ENCODE measurements around the gene DHRS13. TPM values are rescaled to one million over a fixed set of nuclear protein-coding genes. Genes with fewer than 3 reads are reported as not detected.
A peak's percentile ranks its signal among the peaks of the same experiment; 100 is the strongest.

DHRS13 gene
- total RNA-seq, 1 experiment from 2014 or later = 28.5 TPM

DNA sequence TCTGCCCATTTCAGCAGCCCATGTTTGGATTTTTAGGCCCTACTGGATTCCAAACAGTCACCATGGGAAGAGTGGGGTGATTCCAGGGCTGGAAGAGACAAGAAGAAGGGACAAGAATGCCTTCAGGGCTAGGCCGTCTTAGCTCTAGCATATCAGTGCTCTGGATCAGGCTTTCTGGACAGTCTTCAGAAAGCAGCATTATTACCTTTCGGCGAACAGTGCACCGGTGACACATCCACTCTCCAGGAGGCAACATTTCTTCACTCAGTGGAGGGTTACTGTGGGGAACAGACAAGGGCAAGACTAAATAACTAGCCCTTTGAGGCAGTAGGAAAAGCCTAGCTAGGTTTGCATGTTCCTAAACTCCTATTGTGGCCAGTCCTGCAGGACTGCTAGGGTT is 23.9 kb upstream of the DHRS13 start (continued):
- TF ChIP-seq SOX15 (CRISPR knock-in tag; IDR thresholded peaks at IDR 0.05) = no peak
- TF ChIP-seq ATF6 (CRISPR knock-in tag; IDR thresholded peaks at IDR 0.05) = no peak
- TF ChIP-seq SMAD4 (CRISPR knock-in tag; IDR thresholded peaks at IDR 0.05) = no peak
- TF ChIP-seq ZNF396 (CRISPR knock-in tag; IDR thresholded peaks at IDR 0.05; ENCODE audit: borderline replicate concordance) = no peak
- TF ChIP-seq, protein P1, sequence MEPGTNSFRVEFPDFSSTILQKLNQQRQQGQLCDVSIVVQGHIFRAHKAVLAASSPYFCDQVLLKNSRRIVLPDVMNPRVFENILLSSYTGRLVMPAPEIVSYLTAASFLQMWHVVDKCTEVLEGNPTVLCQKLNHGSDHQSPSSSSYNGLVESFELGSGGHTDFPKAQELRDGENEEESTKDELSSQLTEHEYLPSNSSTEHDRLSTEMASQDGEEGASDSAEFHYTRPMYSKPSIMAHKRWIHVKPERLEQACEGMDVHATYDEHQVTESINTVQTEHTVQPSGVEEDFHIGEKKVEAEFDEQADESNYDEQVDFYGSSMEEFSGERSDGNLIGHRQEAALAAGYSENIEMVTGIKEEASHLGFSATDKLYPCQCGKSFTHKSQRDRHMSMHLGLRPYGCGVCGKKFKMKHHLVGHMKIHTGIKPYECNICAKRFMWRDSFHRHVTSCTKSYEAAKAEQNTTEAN (CRISPR knock-in tag; IDR thresholded peaks at IDR 0.05) = no peak
- no peak for TF ChIP-seq TCF7 (CRISPR knock-in tag; IDR thresholded peaks at IDR 0.05; ENCODE audit: low read depth)
- no peak for TF ChIP-seq CTCF (IDR thresholded peaks at IDR 0.05)
- TF ChIP-seq SP1 (CRISPR knock-in tag; conservative IDR thresholded peaks at IDR 0.05) = no peak
- no peak for TF ChIP-seq GABPB1 (CRISPR knock-in tag; IDR thresholded peaks at IDR 0.05)

GRCh38 chr17:28926366-28926765 is 23.5 kb upstream of the DHRS13 start:
- Mint-ChIP-seq H3K27me3 (ENCODE audit: low read depth) (no peaks in the 10 kb centered on the region), H3K27ac (peak overlapping the region; percentile 67), H3K4me1 (0 out of 2 replicates have a peak, but pooled peaks cover 4% of the 10 kb centered on the region), H3K4me3 (no peak overlapping the region), H3K9me3 (no peaks in the 10 kb centered on the region), H3K36me3 (peaks cover 56% of the 10 kb centered on the region)
- TF ChIP-seq ZNF512 (CRISPR knock-in tag; IDR thresholded peaks at IDR 0.05; ENCODE audit: borderline replicate concordance) = no peak
- TF ChIP-seq RORB (CRISPR knock-in tag; IDR thresholded peaks at IDR 0.05) = no peak
- TF ChIP-seq ETV6 (CRISPR knock-in tag; IDR thresholded peaks at IDR 0.05) = no peak
- ChIA-PET CTCF (interaction anchor here (1.6 to 2.1 kb wide), 3 partner anchors 10 to 27 kb away, joined by 6 to 8 read pairs (median 6); no protein-coding TSS in a partner anchor), POLR2A (no interaction called here)
- DNase-seq (ENCODE audit: low spot score) (no peak), ATAC-seq (no peak)

DNA sequence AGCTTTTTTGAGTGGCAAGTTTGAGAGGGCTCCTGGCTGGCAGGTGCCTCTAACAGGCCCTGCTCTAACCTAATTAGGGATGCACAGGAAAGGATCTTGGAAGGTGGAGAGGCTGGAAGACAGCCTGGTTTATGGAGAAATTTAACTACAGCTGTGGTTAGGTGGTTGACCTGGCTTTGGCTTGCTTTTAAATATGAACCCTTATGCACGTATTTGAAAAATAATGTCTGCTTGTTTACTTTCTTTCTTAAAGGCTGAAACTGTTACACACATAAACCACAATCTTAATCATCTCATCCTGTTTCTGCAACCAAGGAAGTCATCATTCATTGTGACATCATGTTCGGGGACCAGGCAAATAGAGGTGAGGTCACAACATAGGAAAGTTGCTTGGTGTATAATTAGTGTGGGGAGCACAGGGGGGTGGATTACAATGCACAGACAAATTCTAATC is 23.1 kb upstream of the DHRS13 start:
- no peak for ATAC-seq
- POLR2A ChIA-PET = no interaction called here
- no peaks in the 10 kb centered on the region for H3K9me3 Mint-ChIP-seq
- peaks cover 60% of the 10 kb centered on the region for H3K36me3 Mint-ChIP-seq
- CTCF ChIA-PET = interaction anchor here (1.6 to 2.1 kb wide), 2 partner anchors 13 to 28 kb away, joined by 6 to 8 read pairs; no protein-coding TSS in a partner anchor
- no peak for DNase-seq (ENCODE audit: low spot score)
- H3K4me1 Mint-ChIP-seq = 0 out of 2 replicates have a peak, but pooled peaks cover 4% of the 10 kb centered on the region
- H3K27me3 Mint-ChIP-seq (ENCODE audit: low read depth) = no peaks in the 10 kb centered on the region
- peak overlapping the region; percentile 67 for H3K27ac Mint-ChIP-seq
- no peak overlapping the region for H3K4me3 Mint-ChIP-seq
- TF ChIP-seq OVOL2 (CRISPR knock-in tag; IDR thresholded peaks at IDR 0.05; ENCODE audit: borderline replicate concordance) (no peak), ZNF512 (CRISPR knock-in tag; IDR thresholded peaks at IDR 0.05; ENCODE audit: borderline replicate concordance) (no peak), ATF3 (CRISPR knock-in tag; conservative IDR thresholded peaks at IDR 0.05) (no peak), ZNF396 (CRISPR knock-in tag; IDR thresholded peaks at IDR 0.05; ENCODE audit: borderline replicate concordance) (no peak), ZNF138 (CRISPR knock-in tag; conservative IDR thresholded peaks at IDR 0.05) (no peak), CREM (CRISPR knock-in tag; IDR thresholded peaks at IDR 0.05) (no peak), ZNF263 (CRISPR knock-in tag; IDR thresholded peaks at IDR 0.05; ENCODE audit: low read depth) (no peak), NFYB (CRISPR knock-in tag; conservative IDR thresholded peaks at IDR 0.05; ENCODE audit: low read depth) (no peak), GABPB1 (CRISPR knock-in tag; IDR thresholded peaks at IDR 0.05) (no peak), MYBL2 (CRISPR knock-in tag; IDR thresholded peaks at IDR 0.05) (no peak), SMAD3 (CRISPR knock-in tag; IDR thresholded peaks at IDR 0.05; ENCODE audit: borderline replicate concordance) (no peak), NR2C2 (CRISPR knock-in tag; IDR thresholded peaks at IDR 0.05) (no peak)
- TF ChIP-seq, protein P2, sequence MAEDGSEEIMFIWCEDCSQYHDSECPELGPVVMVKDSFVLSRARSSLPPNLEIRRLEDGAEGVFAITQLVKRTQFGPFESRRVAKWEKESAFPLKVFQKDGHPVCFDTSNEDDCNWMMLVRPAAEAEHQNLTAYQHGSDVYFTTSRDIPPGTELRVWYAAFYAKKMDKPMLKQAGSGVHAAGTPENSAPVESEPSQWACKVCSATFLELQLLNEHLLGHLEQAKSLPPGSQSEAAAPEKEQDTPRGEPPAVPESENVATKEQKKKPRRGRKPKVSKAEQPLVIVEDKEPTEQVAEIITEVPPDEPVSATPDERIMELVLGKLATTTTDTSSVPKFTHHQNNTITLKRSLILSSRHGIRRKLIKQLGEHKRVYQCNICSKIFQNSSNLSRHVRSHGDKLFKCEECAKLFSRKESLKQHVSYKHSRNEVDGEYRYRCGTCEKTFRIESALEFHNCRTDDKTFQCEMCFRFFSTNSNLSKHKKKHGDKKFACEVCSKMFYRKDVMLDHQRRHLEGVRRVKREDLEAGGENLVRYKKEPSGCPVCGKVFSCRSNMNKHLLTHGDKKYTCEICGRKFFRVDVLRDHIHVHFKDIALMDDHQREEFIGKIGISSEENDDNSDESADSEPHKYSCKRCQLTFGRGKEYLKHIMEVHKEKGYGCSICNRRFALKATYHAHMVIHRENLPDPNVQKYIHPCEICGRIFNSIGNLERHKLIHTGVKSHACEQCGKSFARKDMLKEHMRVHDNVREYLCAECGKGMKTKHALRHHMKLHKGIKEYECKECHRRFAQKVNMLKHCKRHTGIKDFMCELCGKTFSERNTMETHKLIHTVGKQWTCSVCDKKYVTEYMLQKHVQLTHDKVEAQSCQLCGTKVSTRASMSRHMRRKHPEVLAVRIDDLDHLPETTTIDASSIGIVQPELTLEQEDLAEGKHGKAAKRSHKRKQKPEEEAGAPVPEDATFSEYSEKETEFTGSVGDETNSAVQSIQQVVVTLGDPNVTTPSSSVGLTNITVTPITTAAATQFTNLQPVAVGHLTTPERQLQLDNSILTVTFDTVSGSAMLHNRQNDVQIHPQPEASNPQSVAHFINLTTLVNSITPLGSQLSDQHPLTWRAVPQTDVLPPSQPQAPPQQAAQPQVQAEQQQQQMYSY (CRISPR knock-in tag; IDR thresholded peaks at IDR 0.05) = no peak
